GM12801 (cell line): ENCODE data around the gene POLN.

ENCODE experiments used
- TF ChIP-seq, protein P1 (sequence below): IDR thresholded peaks from one replicate; pipeline ENCODE4 v1.5.1; 2011; ENCODE audit warnings: control low read depth; ENCODE audit not compliant: insufficient read length; ENCODE audit errors: extremely low read depth

POLN gene

DNA sequence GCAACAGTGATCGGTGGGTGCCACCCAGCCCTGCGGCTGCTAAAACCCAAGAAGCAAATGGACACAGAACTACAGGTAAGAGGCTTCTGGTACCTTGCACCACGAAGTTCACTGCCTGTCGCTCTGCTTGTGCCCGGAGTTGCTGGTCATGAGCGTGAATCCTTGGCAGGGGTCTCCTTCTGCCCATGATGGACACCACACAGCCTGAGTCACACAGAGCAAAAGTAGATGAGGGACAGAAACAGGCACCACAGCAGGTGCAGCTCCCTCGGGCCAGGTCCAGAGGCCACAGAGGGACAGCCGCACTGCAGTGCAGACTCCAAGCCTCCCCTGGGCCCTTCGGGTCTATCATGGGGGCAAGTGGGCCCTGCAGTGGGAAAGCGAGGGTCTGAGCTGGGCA lies 160.4 kb downstream of the POLN start:
- TF ChIP-seq, protein P1, sequence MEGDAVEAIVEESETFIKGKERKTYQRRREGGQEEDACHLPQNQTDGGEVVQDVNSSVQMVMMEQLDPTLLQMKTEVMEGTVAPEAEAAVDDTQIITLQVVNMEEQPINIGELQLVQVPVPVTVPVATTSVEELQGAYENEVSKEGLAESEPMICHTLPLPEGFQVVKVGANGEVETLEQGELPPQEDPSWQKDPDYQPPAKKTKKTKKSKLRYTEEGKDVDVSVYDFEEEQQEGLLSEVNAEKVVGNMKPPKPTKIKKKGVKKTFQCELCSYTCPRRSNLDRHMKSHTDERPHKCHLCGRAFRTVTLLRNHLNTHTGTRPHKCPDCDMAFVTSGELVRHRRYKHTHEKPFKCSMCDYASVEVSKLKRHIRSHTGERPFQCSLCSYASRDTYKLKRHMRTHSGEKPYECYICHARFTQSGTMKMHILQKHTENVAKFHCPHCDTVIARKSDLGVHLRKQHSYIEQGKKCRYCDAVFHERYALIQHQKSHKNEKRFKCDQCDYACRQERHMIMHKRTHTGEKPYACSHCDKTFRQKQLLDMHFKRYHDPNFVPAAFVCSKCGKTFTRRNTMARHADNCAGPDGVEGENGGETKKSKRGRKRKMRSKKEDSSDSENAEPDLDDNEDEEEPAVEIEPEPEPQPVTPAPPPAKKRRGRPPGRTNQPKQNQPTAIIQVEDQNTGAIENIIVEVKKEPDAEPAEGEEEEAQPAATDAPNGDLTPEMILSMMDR, result no peak

DNA sequence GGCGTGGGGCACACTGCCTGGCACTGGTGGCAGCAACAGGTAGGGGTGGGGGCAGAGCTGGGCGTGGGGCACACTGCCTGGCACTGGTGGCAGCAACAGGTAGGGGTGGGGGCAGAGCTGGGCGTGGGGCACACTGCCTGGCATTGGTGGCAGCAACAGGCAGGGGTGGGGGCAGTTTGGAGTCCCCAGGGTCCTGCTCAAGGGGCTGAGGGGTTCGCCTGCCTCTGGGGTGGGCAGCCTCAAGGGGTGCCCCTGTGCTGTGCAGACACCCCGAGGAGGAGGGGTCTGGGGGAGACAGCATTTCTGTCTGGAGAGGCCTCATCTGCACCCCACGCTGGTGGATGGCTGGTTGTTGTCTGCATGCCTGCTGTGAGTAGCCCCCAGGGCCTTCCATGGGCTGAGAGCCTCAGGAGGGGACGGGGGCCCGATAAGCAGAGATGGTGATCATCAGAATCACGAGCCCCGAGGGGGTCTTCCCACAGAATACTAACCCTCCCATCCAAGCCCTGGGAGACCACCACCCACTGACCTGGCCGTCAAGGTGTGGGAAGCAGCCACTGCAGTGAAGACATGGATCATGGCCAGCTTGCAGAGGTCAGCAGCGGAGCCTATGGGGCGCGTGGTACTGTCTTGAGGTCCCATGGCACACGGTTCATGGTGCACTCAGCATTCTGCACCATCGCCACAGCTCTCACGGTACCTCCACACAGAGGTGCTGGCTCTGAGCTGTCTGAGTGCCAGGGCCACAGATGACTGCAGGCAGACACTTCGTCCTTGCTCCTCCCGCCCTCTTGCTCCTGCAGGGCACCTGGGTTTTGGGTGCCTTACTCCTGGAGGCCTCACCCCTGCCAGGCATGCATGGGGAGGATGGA lies 161.3 kb downstream of the POLN start:
- TF ChIP-seq, protein P1, result no peak

DNA sequence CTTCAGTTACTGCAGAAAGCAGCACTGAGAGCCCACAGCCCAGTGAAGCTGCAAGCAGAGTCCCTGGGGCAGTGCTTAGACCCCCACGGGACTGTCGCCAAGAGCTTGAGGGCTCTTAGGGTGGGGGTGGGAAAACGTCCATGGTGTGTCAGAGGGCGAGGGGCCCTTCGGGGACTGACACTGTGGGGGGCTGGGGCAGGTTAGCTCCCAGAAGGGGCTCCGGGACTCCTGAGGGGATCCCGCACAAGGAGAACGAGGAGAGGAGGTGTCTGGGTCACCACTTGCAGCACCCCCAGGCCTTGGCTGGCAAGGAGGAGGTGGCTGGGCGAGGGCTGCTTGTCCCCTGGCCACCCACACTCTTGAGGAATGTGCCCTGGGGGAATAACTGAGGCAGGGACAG lies 162.0 kb downstream of the POLN start:
- TF ChIP-seq, protein P1, result no peak

DNA sequence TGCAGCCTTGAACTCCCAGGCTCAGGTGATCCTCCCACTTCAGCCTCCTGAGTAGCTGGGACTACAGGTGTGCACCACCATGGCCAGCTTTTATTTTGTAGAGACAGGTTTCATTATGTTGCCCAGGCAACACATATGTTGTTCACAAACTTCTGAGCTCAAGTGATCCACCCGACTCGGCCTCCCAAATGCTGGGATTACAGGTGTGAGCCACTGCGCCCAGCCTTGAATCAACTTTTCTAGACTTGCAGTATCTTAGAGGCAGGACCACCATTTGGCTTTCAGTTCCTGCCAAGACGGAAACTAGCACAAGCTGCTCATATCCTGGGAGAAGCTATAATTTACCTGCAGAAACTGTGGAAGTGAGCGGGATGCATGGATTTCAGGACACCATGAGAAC lies 162.9 kb downstream of the POLN start:
- TF ChIP-seq, protein P1, result no peak

DNA sequence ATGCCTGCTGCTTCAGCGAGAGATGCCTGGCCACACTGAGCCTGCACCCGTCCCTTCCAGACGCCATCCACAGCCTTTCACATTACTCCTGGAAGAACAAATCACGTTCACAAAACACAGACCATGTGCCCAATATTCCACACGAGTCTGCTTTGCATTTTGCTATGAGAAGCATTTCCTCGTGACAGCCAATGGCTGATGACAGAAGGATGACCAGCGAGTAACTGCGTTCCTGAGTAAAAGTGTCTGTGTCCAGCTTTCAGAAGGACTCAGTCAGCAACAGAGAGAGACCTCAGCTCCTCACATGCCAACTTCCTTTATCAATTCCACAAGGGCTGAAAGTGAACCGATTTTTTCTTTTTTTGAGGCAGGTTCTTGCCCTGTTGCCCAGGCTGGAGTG lies 163.3 kb downstream of the POLN start:
- TF ChIP-seq, protein P1, result no peak

DNA sequence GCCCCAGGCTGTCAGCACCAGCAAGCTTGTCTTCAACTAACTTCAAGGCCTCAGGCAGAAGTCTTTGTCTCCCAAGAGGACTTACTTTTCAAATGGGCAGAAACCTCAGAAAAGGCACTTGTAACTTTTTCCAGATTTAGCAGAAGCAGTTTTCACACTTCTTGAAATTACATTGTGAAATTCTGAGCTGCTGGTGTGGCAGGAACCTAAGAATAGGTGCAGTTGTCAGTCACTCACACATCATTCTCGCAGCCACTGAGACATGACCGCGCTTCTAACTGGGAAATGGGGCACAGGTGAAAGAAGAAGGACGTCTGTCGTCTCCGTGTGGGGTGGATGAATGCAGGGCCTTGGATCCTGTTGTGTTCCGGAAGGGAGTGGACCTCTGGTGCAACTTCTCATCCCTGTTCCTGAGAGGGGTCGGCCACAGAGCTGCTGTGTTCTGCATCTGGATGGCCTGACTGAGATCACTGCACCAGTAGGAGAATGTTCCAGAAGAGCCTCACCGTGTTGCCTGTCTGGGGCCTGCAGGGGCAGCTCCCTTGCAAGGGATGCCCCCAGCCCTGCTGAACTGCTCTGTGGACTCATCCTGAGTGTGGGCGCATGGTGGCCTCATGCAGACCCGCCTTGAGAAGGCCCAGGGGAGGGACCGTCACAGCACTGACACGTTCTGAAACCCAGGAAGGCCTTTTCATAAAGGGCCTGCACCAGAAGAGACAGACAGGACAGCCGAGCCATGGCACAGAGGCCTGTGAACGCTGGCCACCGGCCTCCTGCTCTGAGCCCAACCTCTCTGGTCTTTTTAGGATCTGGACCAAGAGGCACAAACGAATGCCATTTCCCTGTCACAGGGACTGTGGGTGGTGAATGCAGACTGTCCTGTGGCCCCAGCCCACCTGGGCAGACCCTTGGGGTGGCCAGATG lies 164.1 kb downstream of the POLN start:
- TF ChIP-seq, protein P1, result no peak

DNA sequence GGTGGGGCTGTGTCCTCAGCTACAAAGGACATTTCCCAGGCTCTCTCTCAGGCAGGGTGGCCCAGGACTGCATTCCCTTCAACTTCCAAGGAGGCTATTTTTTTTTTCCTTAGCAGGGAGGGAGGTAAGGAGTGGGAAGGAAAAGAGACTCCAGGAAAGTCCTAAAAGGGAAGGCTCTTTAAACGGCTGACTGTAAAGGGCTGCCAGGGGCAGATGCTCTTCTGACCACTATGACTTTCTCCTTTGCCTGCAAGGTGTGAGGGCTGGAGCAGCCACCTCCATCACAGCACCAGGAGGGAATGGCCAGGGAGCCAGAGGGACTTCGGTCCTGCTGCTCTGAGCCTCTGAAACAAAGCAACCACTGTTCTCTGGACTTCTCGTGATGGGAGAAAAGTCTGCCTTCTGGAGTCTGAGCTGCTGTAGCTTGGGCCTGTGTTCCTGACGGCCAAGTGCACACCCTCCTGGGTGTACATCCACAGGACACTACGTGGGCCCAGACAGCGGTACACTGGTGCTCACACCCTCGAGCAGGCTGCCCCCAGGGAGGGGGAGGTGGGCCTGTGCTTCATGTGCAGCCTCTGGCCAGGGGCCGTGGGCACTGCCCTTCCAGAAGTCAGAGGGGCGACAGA lies 164.9 kb downstream of the POLN start:
- TF ChIP-seq, protein P1, result no peak
